ENCODE data around the gene MERTK. TPM values are rescaled to one million over a fixed set of nuclear protein-coding genes. Genes with fewer than 3 reads are reported as not detected.
"Not testable (repeated sequence)": the region's sequence is repeated elsewhere in the genome, so short reads cannot be mapped to it uniquely, and the experiment has no call there.

The MERTK gene
- total RNA-seq, 4 donors from 2014 or later: 5.5 to 6.7 (median 5.7) TPM

- no peaks in the 10 kb centered on the region for H3K36me3 ChIP-seq
- H3K4me1 ChIP-seq: peaks cover 30% of the 10 kb centered on the region
- H3K27me3 ChIP-seq: no peaks in the 10 kb centered on the region
- 24% methylated on average over 4 of the region's 4 CpGs for WGBS
- H3K4me3 ChIP-seq: no peak overlapping the region
- no peak for DNase-seq (ENCODE audit: low spot score in 2 of 2)
- TF ChIP-seq CTCF (IDR thresholded peaks at IDR 0.05) (no peak), EP300 (IDR thresholded peaks at IDR 0.05) (no peak), POLR2AphosphoS5 (IDR thresholded peaks at IDR 0.05) (no peak), POLR2A (IDR thresholded peaks at IDR 0.05) (no peak)
- no peaks in the 10 kb centered on the region for H3K9me3 ChIP-seq
- peak overlapping the region; percentile 71 for H3K27ac ChIP-seq
These were observed 133.8 kb downstream of the MERTK start for GRCh38 chr2:112032224-112032586.

GRCh38 chr2:112032689-112033465, 134.5 kb downstream of the MERTK start:
- Histone ChIP-seq H3K4me1 (peaks cover 30% of the 10 kb centered on the region), H3K27me3 (no peaks in the 10 kb centered on the region), H3K9me3 (no peaks in the 10 kb centered on the region), H3K27ac (peak overlapping the region; percentile 71), H3K36me3 (no peaks in the 10 kb centered on the region), H3K4me3 (no peak overlapping the region)
- WGBS: 51% methylated on average over 4 of the region's 4 CpGs
- DNase-seq (ENCODE audit: low spot score in 2 of 2): no peak
- no peak for TF ChIP-seq CTCF (IDR thresholded peaks at IDR 0.05)
- no peak for TF ChIP-seq POLR2AphosphoS5 (IDR thresholded peaks at IDR 0.05)
- no peak for TF ChIP-seq POLR2A (IDR thresholded peaks at IDR 0.05)
- no peak for TF ChIP-seq EP300 (IDR thresholded peaks at IDR 0.05)

GRCh38 chr2:112033600-112033999, 135.2 kb downstream of the MERTK start:
- TF ChIP-seq POLR2AphosphoS5 (IDR thresholded peaks at IDR 0.05): no peak
- no peak for TF ChIP-seq CTCF (IDR thresholded peaks at IDR 0.05)
- no peak for TF ChIP-seq EP300 (IDR thresholded peaks at IDR 0.05)
- TF ChIP-seq POLR2A (IDR thresholded peaks at IDR 0.05): no peak
- H3K4me3 ChIP-seq: no peak overlapping the region
- peaks cover 30% of the 10 kb centered on the region for H3K4me1 ChIP-seq
- H3K27ac ChIP-seq: peak overlapping the region; percentile 0
- DNase-seq (ENCODE audit: low spot score in 2 of 2): no peak
- H3K9me3 ChIP-seq: no peaks in the 10 kb centered on the region
- 21% methylated on average over 1 of the region's 1 CpG for WGBS
- H3K27me3 ChIP-seq: no peaks in the 10 kb centered on the region
- no peaks in the 10 kb centered on the region for H3K36me3 ChIP-seq

GRCh38 chr2:112034924-112035323, 136.5 kb downstream of the MERTK start:
- Histone ChIP-seq H3K9me3 (no peaks in the 10 kb centered on the region), H3K4me1 (peaks cover 30% of the 10 kb centered on the region), H3K27ac (no peak overlapping the region), H3K36me3 (no peaks in the 10 kb centered on the region), H3K27me3 (no peaks in the 10 kb centered on the region), H3K4me3 (no peak overlapping the region)
- no peak for DNase-seq (ENCODE audit: low spot score in 2 of 2)
- no peak for TF ChIP-seq POLR2A (IDR thresholded peaks at IDR 0.05)
- TF ChIP-seq CTCF (IDR thresholded peaks at IDR 0.05): no peak
- TF ChIP-seq EP300 (IDR thresholded peaks at IDR 0.05): no peak
- TF ChIP-seq POLR2AphosphoS5 (IDR thresholded peaks at IDR 0.05): no peak
- WGBS: 65% methylated on average over 3 of the region's 3 CpGs

- no peak overlapping the region for H3K27ac ChIP-seq
- peaks cover 30% of the 10 kb centered on the region for H3K4me1 ChIP-seq
- H3K36me3 ChIP-seq: no peaks in the 10 kb centered on the region
- no peak for TF ChIP-seq POLR2AphosphoS5 (IDR thresholded peaks at IDR 0.05)
- TF ChIP-seq EP300 (IDR thresholded peaks at IDR 0.05): no peak
- TF ChIP-seq POLR2A (IDR thresholded peaks at IDR 0.05): no peak
- no peak for TF ChIP-seq CTCF (IDR thresholded peaks at IDR 0.05)
- H3K4me3 ChIP-seq: no peak overlapping the region
- no peak for DNase-seq (ENCODE audit: low spot score in 2 of 2)
- no peaks in the 10 kb centered on the region for H3K9me3 ChIP-seq
- no peaks in the 10 kb centered on the region for H3K27me3 ChIP-seq
- WGBS: 93% methylated on average over 1 of the region's 1 CpG
These were observed 137.4 kb downstream of the MERTK start for GRCh38 chr2:112035786-112036185.

- 95% methylated on average over 12 of the region's 12 CpGs for WGBS
- H3K9me3 ChIP-seq; H3K27ac ChIP-seq; H3K4me1 ChIP-seq; H3K4me3 ChIP-seq; DNase-seq (ENCODE audit: low spot score in 2 of 2); H3K27me3 ChIP-seq; H3K36me3 ChIP-seq: not testable (repeated sequence)
These were observed 141.1 kb downstream of the MERTK start for GRCh38 chr2:112039556-112039955.

GRCh38 chr2:112040066-112040465, 141.7 kb downstream of the MERTK start:
- H3K4me3 ChIP-seq; H3K36me3 ChIP-seq; DNase-seq (ENCODE audit: low spot score in 2 of 2); H3K4me1 ChIP-seq; H3K27me3 ChIP-seq; H3K9me3 ChIP-seq; H3K27ac ChIP-seq: not testable (repeated sequence)
- WGBS: 100% methylated on average over 2 of the region's 2 CpGs

- H3K4me3 ChIP-seq; H3K9me3 ChIP-seq; DNase-seq (ENCODE audit: low spot score in 2 of 2); H3K4me1 ChIP-seq; H3K27me3 ChIP-seq; H3K27ac ChIP-seq; H3K36me3 ChIP-seq: not testable (repeated sequence)
- 65% methylated on average over 6 of the region's 6 CpGs for WGBS
These were observed 143.1 kb downstream of the MERTK start for GRCh38 chr2:112041460-112041859.

Data from suprapubic skin (tissue), 4 donors.